OCI-LY3 (cell line): ENCODE results near the gene STPG1.

Experiments
- CTCF ChIP-seq: fragments of 200-600, 300-600 bp; sonication (generic); IDR thresholded peaks from 2 replicates; pipeline ENCODE4 v1.5.1; 2014; ENCODE audit warnings: antibody characterized with exemption, low read length, low read depth
- EZH2phosphoT487 ChIP-seq: fragments of 200-600 bp; shearing (Covaris generic); IDR thresholded peaks from 2 replicates; pipeline ENCODE4 v1.6.1; 2018; ENCODE audit warnings: antibody characterized with exemption, mixed run types, low read depth

GRCh38 chr1:24382165-24382577 is 31.4 kb downstream of the STPG1 start:
- TF ChIP-seq CTCF (no peak), EZH2phosphoT487 (no peak)
